HL-60 (cell line): ENCODE results near the gene SMIM36.
"Not testable (repeated sequence)": the region's sequence is repeated elsewhere in the genome, so short reads cannot be mapped to it uniquely, and the experiment has no call there.

Experiments
- DNase-seq, 2 experiments: peaks; one replicate each; pipeline ENCODE4 v3.0.0-alpha.2; 2010 to 2020; ENCODE audit warnings: low read depth in 1 of 2, low spot score in 1 of 2
- H3K27ac ChIP-seq: fragments of 250-450 bp; sonication (Bioruptor Pico); replicated peaks from 2 replicates; pipeline ENCODE4 v1.5.1; 2020; ENCODE audit warnings: mild to moderate bottlenecking, moderate library complexity
- H3K27me3 ChIP-seq: fragments of 250-450 bp; sonication (Bioruptor Pico); 2 replicates; pipeline ENCODE4 v1.5.1; 2021; ENCODE audit warnings: mild to moderate bottlenecking, moderate library complexity; ENCODE audit not compliant: insufficient read depth, poor library complexity, severe bottlenecking
- H3K4me3 ChIP-seq: replicated peaks from 2 replicates; pipeline ENCODE4 v1.5.1; 2011; ENCODE audit warnings: mild to moderate bottlenecking, control low read depth, low read length; ENCODE audit not compliant: insufficient read depth
- GABPA ChIP-seq: IDR thresholded peaks from 2 replicates; pipeline ENCODE4 v1.6.1; 2012; ENCODE audit warnings: low read depth
- POLR2AphosphoS5 ChIP-seq: IDR thresholded peaks from 2 replicates; pipeline ENCODE4 v1.6.1; 2012; ENCODE audit warnings: low read depth
- SPI1 ChIP-seq: IDR thresholded peaks from 2 replicates; pipeline ENCODE4 v1.6.1; 2012; ENCODE audit warnings: low read depth, mild to moderate bottlenecking, borderline replicate concordance
- TF ChIP-seq, protein P1 (sequence below): IDR thresholded peaks from 2 replicates; pipeline ENCODE4 v1.6.1; 2012; ENCODE audit warnings: low read depth; ENCODE audit not compliant: insufficient replicate concordance
- TF ChIP-seq, protein P2 (sequence below): IDR thresholded peaks from one replicate; pipeline ENCODE4 v1.5.1; 2011; ENCODE audit warnings: low read length, control low read depth, inconsistent platforms; ENCODE audit not compliant: insufficient read depth

Gene SMIM36

DNA sequence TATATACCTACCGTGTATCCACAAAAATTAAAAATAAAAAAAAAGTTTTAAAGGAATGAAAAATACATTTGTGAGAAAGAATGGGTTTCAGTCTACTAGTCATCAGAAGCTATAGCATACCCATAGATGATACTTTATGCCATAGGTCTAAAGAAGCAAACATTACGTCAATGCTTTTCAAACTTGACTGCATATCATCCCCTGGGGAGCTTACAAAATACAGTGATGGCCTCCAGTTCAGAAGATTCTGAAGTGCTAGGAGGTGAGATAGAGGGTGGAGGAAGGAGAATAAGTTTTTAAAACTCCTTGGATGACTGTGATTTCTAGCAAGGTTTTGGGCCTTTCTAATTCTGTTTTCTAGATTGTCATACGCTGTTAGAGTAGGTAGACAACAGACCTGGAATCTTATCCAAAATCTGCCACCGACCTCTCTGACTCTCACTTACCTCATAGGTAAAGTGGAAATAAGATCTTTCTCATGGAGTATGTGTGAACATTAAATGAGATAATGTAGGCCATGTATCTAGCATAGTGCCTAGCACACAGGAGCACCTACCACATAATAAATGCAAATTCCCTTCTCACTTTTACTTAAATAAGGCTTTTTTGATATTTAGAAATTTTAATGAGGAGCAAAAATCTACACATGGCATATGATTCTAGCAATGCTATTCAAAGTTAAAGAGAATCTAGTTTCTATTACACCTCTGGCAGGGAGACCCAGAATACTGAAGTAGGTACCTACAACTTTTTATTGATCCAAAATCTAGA lies 102.0 kb downstream of the SMIM36 start:
- Histone ChIP-seq H3K27ac (no peak overlapping the region), H3K27me3 (no peaks in the 10 kb centered on the region), H3K4me3 (no peak overlapping the region)
- TF ChIP-seq POLR2AphosphoS5 (no peak), GABPA (no peak), SPI1 (no peak)
- TF ChIP-seq, protein P1, sequence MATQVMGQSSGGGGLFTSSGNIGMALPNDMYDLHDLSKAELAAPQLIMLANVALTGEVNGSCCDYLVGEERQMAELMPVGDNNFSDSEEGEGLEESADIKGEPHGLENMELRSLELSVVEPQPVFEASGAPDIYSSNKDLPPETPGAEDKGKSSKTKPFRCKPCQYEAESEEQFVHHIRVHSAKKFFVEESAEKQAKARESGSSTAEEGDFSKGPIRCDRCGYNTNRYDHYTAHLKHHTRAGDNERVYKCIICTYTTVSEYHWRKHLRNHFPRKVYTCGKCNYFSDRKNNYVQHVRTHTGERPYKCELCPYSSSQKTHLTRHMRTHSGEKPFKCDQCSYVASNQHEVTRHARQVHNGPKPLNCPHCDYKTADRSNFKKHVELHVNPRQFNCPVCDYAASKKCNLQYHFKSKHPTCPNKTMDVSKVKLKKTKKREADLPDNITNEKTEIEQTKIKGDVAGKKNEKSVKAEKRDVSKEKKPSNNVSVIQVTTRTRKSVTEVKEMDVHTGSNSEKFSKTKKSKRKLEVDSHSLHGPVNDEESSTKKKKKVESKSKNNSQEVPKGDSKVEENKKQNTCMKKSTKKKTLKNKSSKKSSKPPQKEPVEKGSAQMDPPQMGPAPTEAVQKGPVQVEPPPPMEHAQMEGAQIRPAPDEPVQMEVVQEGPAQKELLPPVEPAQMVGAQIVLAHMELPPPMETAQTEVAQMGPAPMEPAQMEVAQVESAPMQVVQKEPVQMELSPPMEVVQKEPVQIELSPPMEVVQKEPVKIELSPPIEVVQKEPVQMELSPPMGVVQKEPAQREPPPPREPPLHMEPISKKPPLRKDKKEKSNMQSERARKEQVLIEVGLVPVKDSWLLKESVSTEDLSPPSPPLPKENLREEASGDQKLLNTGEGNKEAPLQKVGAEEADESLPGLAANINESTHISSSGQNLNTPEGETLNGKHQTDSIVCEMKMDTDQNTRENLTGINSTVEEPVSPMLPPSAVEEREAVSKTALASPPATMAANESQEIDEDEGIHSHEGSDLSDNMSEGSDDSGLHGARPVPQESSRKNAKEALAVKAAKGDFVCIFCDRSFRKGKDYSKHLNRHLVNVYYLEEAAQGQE = no peak
- TF ChIP-seq, protein P2, sequence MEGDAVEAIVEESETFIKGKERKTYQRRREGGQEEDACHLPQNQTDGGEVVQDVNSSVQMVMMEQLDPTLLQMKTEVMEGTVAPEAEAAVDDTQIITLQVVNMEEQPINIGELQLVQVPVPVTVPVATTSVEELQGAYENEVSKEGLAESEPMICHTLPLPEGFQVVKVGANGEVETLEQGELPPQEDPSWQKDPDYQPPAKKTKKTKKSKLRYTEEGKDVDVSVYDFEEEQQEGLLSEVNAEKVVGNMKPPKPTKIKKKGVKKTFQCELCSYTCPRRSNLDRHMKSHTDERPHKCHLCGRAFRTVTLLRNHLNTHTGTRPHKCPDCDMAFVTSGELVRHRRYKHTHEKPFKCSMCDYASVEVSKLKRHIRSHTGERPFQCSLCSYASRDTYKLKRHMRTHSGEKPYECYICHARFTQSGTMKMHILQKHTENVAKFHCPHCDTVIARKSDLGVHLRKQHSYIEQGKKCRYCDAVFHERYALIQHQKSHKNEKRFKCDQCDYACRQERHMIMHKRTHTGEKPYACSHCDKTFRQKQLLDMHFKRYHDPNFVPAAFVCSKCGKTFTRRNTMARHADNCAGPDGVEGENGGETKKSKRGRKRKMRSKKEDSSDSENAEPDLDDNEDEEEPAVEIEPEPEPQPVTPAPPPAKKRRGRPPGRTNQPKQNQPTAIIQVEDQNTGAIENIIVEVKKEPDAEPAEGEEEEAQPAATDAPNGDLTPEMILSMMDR = no peak
- DNase-seq = no peak

DNA sequence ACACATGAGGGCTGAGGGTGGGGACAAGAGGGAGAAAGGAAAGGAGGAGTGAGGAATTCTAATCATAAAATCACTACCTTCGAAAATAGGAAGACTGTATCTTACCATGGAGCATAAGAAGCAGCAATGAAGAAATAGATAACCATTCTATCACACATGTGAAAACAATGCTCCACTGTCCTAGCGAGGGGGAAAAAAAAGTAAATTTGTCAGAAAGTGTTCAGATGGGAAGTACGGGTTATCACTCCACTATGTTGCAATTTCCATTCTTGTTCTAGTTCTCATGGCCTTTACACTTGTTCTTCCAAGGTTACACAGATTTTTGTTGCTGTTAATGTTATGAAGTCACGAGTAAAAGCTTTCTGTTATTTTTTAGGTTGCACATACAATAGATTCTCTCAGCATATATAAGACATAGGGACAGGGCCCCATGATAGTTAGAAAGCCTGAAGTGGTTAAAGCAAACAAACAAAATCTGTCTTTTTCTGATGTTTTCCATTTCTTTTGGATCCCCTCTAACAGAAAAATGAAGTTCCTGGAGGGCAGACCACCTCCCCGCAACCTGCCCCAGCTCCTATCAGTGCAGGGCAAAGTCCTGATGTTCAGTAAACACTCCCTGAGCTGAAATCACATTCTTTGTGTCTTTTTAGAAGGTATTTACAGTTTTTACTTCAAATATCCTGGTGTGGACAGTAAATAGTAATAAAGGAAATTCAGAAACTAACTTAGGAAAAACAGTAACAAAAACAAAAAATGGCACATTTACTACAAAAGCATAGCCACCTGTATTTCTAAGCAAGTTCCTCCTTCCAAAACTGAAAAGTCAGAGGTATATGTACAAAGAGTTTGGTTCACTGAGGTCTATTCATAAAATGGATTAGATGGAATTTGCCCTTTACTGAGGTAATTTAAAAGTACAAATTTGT lies 103.3 kb downstream of the SMIM36 start:
- Histone ChIP-seq H3K27me3 (no peaks in the 10 kb centered on the region), H3K4me3 (no peak overlapping the region), H3K27ac (no peak overlapping the region)
- TF ChIP-seq, protein P1 = no peak
- TF ChIP-seq SPI1 (no peak), POLR2AphosphoS5 (no peak), GABPA (no peak)
- TF ChIP-seq, protein P2 = no peak
- DNase-seq = no peak

DNA sequence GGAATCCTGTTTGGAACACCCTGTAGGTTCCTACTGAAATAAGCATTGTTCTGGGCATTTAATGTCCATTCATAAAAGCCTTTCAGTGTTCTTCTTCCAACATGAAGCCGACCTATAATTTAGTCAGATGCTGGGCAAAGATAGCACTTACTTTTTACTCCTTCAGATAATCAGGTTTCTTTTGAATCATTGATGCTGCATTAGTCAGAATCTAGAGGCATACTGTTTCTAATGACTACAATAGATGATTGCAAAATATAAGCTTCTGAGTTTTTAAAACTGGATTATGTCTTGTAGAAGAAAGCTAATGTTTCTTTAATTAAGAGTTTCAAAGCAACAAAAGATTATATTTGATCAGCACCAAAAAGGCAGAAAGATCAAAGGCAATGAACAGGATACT lies 105.7 kb downstream of the SMIM36 start:
- Histone ChIP-seq H3K4me3 (no peak overlapping the region), H3K27me3 (no peaks in the 10 kb centered on the region), H3K27ac (no peak overlapping the region)
- TF ChIP-seq, protein P2 = no peak
- TF ChIP-seq POLR2AphosphoS5 (no peak), SPI1 (no peak), GABPA (no peak)
- TF ChIP-seq, protein P1 = no peak
- no peak for DNase-seq

DNA sequence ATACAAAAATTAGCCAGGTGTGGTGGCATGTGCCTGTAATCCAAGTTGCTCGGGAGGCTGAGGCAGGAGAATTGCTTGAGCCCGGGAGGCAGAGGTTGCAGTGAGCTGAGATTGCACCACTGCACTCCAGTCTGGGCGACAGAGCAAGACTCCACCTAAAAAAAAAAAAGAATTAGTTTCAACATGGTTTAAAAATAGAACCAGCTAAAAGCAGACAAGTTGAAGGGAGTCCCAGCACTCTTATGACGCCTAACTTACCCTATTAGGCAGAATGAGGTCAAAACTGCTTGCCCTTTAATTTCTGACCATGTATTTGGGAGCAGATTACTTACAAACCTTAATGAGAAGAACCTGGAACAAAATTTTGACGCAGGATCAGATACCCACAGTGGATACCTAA lies 107.1 kb downstream of the SMIM36 start:
- not testable (repeated sequence) for DNase-seq, H3K27me3 ChIP-seq, H3K27ac ChIP-seq, H3K4me3 ChIP-seq
